HG03521 (cell line): Measurements from ENCODE around the gene ZNF141.
"Not testable (repeated sequence)": the region's sequence is repeated elsewhere in the genome, so short reads cannot be mapped to it uniquely, and the experiment has no call there.

Source experiments
- ATAC-seq: cut with Tn5 transposase; IDR thresholded peaks from one replicate; pipeline ENCODE4 v1.9.1; 2021; ENCODE audit warnings: mild to moderate bottlenecking, moderate library complexity; ENCODE audit not compliant: unreplicated experiment

Gene ZNF141

DNA sequence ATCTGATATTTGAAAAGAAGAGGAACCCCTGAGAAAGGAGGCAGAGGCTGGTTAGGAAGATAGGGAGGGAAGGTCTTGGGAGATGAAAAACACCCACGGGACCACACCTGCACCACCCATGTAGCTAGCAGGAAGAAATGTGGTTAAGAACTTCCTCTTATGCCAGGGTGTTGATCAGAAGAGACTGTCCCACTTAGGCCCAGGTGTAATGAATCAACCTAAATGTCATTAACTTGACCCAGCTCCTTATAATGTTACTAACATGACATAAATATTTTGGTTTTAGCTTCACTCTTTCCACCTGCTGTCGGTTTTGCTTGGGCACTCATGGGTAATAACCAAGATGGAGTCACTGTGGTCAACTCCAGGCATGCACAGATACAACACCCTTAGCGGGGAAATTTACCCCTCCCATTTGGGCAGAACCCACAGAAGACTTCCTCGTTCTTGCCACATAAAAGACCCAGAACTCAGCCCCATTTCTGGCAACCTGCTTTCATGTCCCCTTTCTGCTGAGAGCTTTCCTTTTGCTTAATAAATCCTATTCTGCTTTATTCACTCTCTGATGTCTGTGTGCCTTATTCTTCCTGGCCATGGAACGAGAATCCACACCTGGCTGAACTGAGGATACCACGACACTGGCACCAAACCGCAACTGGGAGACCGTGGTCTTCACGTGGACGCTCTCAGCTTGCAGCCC lies 46.8 kb downstream of the ZNF141 start:
- no peak for ATAC-seq

GRCh38 chr4:385934-386707 lies 48.5 kb downstream of the ZNF141 start:
- no peak for ATAC-seq

DNA sequence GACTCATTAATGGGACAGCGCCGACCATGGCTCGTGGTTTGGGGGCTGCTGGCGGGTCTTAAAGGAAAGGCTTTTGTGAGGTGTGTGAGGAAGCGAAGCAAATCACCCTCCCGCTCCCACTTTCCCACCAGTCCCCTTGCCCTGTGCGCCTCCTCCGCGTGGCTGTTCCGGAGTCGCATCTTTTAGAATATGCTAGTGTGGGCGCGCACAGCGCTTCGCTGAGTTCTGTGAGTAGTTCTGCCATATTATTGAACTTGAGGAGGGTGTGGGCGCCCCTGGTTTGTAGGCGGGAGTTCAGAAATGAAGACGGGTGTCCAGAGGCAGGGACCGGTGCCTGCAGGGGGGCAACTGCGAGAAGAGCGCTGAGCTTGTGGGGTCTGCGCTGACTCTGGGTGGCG lies 49.1 kb downstream of the ZNF141 start:
- no peak for ATAC-seq

- no peak for ATAC-seq
Measured at GRCh38 chr4:404006-404405, 66.4 kb downstream of the ZNF141 start.

GRCh38 chr4:408321-408720 lies 70.7 kb downstream of the ZNF141 start:
- not testable (repeated sequence) for ATAC-seq

DNA sequence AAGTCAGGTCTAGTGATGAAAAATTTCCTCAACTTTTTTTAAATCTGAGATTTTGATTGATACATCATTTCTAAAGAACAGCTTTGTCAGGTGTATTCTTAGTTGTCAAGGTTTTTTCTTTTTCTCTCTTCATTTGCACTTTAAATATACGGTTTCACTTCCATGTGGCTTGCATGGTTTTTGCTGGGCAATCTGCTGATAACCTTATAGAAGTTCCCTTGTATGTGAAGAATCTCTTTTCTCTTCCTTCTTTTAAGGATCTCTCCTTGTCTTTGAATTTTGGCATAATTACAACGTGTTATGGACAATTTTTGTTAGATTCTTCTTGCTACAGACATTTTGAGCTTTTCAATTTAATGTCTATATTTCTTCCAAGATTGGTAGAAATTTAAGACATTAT lies 85.0 kb downstream of the ZNF141 start:
- ATAC-seq: no peak
